ENCODE data around the gene ATP1A2. TPM values are rescaled to one million over a fixed set of nuclear protein-coding genes. Genes with fewer than 3 reads are reported as not detected.

ATP1A2 gene
- total and polyA plus RNA-seq, 4 donors = 1.1 to 7.9 (median 3.1) TPM

GRCh38 chr1:160186246-160186645 lies 70.7 kb downstream of the ATP1A2 start:
- Histone ChIP-seq H3K27me3 (ENCODE audit: control insufficient read depth in 3 of 3, insufficient read depth in 3 of 3, low read length in 2 of 3) (no peaks in the 10 kb centered on the region), H3K9me3 (ENCODE audit: control insufficient read depth in 4 of 4, insufficient read depth in 3 of 4, low read length in 3 of 4) (no peaks in the 10 kb centered on the region), H3K27ac (ENCODE audit: low read depth in 1 of 2, low read length in 1 of 2) (no peak overlapping the region), H3K4me3 (no peak overlapping the region), H3K9ac (ENCODE audit: insufficient read depth in 1 of 2, low read length in 2 of 2) (no peak overlapping the region), H3K36me3 (ENCODE audit: control insufficient read depth in 4 of 4, insufficient read depth in 4 of 4, low read length in 4 of 4) (no peaks in the 10 kb centered on the region), H3K4me1 (ENCODE audit: control insufficient read depth in 5 of 5, insufficient read depth in 5 of 5, low read length in 5 of 5) (peaks cover 0 to 10% (median 2%) of the 10 kb centered on the region in 5 donors)
- no peak for DNase-seq
- ATAC-seq (ENCODE audit: insufficient read depth, low FRiP score) = no peak
- no peak for TF ChIP-seq CTCF (IDR thresholded peaks at IDR 0.05; ENCODE audit: control extremely low read depth, extremely low read depth)
- 90 to 97% methylated on average over 7 of the region's 7 CpGs for WGBS, 2 donors

- H3K9ac ChIP-seq (ENCODE audit: insufficient read depth in 1 of 2, low read length in 2 of 2) = no peak overlapping the region
- H3K36me3 ChIP-seq (ENCODE audit: control insufficient read depth in 4 of 4, insufficient read depth in 4 of 4, low read length in 4 of 4) = no peaks in the 10 kb centered on the region
- no peak overlapping the region for H3K27ac ChIP-seq (ENCODE audit: low read depth in 1 of 2, low read length in 1 of 2)
- DNase-seq (no peak), ATAC-seq (ENCODE audit: insufficient read depth, low FRiP score) (no peak)
- no peak for TF ChIP-seq CTCF (IDR thresholded peaks at IDR 0.05; ENCODE audit: control extremely low read depth, extremely low read depth)
- H3K9me3 ChIP-seq (ENCODE audit: control insufficient read depth in 4 of 4, insufficient read depth in 3 of 4, low read length in 3 of 4) = no peaks in the 10 kb centered on the region
- WGBS, 2 donors = 78 to 82% methylated on average over 2 of the region's 2 CpGs
- no peak overlapping the region for H3K4me3 ChIP-seq
- peaks cover 0 to 10% (median 2%) of the 10 kb centered on the region in 5 donors for H3K4me1 ChIP-seq (ENCODE audit: control insufficient read depth in 5 of 5, insufficient read depth in 5 of 5, low read length in 5 of 5)
- no peaks in the 10 kb centered on the region for H3K27me3 ChIP-seq (ENCODE audit: control insufficient read depth in 3 of 3, insufficient read depth in 3 of 3, low read length in 2 of 3)
Measured at GRCh38 chr1:160186729-160187128, 71.2 kb downstream of the ATP1A2 start.

- DNase-seq = no peak
- Histone ChIP-seq H3K4me3 (no peak overlapping the region), H3K4me1 (ENCODE audit: control insufficient read depth in 5 of 5, insufficient read depth in 5 of 5, low read length in 5 of 5) (peaks cover 0 to 10% (median 2%) of the 10 kb centered on the region in 5 donors), H3K36me3 (ENCODE audit: control insufficient read depth in 4 of 4, insufficient read depth in 4 of 4, low read length in 4 of 4) (no peaks in the 10 kb centered on the region), H3K27me3 (ENCODE audit: control insufficient read depth in 3 of 3, insufficient read depth in 3 of 3, low read length in 2 of 3) (no peaks in the 10 kb centered on the region), H3K27ac (ENCODE audit: low read depth in 1 of 2, low read length in 1 of 2) (no peak overlapping the region), H3K9ac (ENCODE audit: insufficient read depth in 1 of 2, low read length in 2 of 2) (no peak overlapping the region), H3K9me3 (ENCODE audit: control insufficient read depth in 4 of 4, insufficient read depth in 3 of 4, low read length in 3 of 4) (no peaks in the 10 kb centered on the region)
- TF ChIP-seq CTCF (IDR thresholded peaks at IDR 0.05; ENCODE audit: control extremely low read depth, extremely low read depth) = no peak
- ATAC-seq (ENCODE audit: insufficient read depth, low FRiP score) = no peak
- WGBS, 2 donors = 85 to 86% methylated on average over 7 of the region's 7 CpGs
Measured at GRCh38 chr1:160187407-160187806, 71.8 kb downstream of the ATP1A2 start.

- Histone ChIP-seq H3K36me3 (ENCODE audit: control insufficient read depth in 4 of 4, insufficient read depth in 4 of 4, low read length in 4 of 4) (no peaks in the 10 kb centered on the region), H3K9ac (ENCODE audit: insufficient read depth in 1 of 2, low read length in 2 of 2) (no peak overlapping the region), H3K27me3 (ENCODE audit: control insufficient read depth in 3 of 3, insufficient read depth in 3 of 3, low read length in 2 of 3) (no peaks in the 10 kb centered on the region), H3K4me3 (no peak overlapping the region), H3K27ac (ENCODE audit: low read depth in 1 of 2, low read length in 1 of 2) (no peak overlapping the region), H3K4me1 (ENCODE audit: control insufficient read depth in 5 of 5, insufficient read depth in 5 of 5, low read length in 5 of 5) (peaks cover 0 to 16% (median 3%) of the 10 kb centered on the region in 5 donors), H3K9me3 (ENCODE audit: control insufficient read depth in 4 of 4, insufficient read depth in 3 of 4, low read length in 3 of 4) (no peaks in the 10 kb centered on the region)
- WGBS, 2 donors = 88 to 90% methylated on average over 7 of the region's 7 CpGs
- DNase-seq (no peak), ATAC-seq (ENCODE audit: insufficient read depth, low FRiP score) (no peak)
- no peak for TF ChIP-seq CTCF (IDR thresholded peaks at IDR 0.05; ENCODE audit: control extremely low read depth, extremely low read depth)
Measured at GRCh38 chr1:160188341-160188740, 72.8 kb downstream of the ATP1A2 start.

All from lung (tissue), 12 donors.